HG03442 (cell line): ENCODE data around the gene RHOT1.

Source experiments
- ATAC-seq: cut with Tn5 transposase; IDR thresholded peaks from one replicate; pipeline ENCODE4 v1.9.1; 2021; ENCODE audit warnings: mild to moderate bottlenecking, moderate library complexity; ENCODE audit not compliant: unreplicated experiment

RHOT1 gene

GRCh38 chr17:32266389-32267301 is 124.3 kb downstream of the RHOT1 start:
- no peak for ATAC-seq

GRCh38 chr17:32267690-32268205 is 125.4 kb downstream of the RHOT1 start:
- ATAC-seq: no peak

GRCh38 chr17:32268734-32269288 is 126.5 kb downstream of the RHOT1 start:
- no peak for ATAC-seq

DNA sequence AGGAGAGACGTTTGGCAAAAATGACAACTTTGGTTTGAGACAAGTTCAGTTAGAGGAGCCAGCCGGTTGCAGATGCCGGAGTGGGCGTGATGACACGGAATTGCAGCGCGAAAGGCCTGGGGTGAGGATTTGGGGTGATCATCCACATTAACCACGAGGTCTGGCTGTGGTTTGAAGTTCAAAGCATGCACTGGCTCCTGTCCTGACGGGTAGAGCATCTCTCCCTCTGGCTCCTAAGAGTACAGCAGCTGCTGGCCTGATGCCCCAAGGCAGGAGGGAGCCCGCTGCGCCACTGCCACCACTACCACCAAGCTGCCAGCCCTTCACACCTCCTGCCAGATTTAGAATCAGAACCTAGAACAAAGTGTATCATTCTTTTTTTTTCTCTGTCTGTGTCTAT is 127.1 kb downstream of the RHOT1 start:
- ATAC-seq: no peak

DNA sequence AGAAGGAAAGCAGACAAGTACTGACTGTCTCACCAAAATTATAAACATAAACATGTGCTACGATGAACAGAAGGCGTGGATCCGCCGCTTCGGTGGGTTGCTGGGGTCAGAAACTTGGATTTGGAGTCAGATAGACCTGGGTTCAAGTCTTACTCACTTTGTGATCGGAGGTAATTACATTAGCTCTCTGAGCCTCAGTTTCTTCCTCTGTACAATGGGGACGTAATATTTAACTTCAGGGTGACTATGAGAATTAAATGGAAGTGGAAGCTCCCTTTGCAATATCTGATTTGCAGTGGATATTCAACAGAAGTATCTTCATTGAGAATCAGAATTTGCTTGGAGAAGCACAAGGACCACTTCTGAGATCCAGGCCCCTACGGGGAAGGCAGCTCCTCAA is 129.5 kb downstream of the RHOT1 start:
- ATAC-seq: no peak

GRCh38 chr17:32274101-32274500 is 131.8 kb downstream of the RHOT1 start:
- ATAC-seq: no peak

GRCh38 chr17:32274643-32275042 is 132.3 kb downstream of the RHOT1 start:
- no peak for ATAC-seq
